ENCODE measurements around the gene PTPRR.
A peak's percentile ranks its signal among the peaks of the same experiment; 100 is the strongest.

The PTPRR gene

GRCh38 chr12:70628701-70629480 lies 291.6 kb downstream of the PTPRR start:
- TF ChIP-seq CTCF (IDR thresholded peaks at IDR 0.05; ENCODE audit: control insufficient read depth, insufficient read depth, low read depth, low read length, missing control alignments): no peak
- DNase-seq (ENCODE audit: low read depth): no peak
- no peak overlapping the region for H3K4me3 ChIP-seq (ENCODE audit: control insufficient read depth, low read depth, low read length)

- no peak overlapping the region for H3K4me3 ChIP-seq (ENCODE audit: control insufficient read depth, low read depth, low read length)
- DNase-seq (ENCODE audit: low read depth): no peak
- no peak for TF ChIP-seq CTCF (IDR thresholded peaks at IDR 0.05; ENCODE audit: control insufficient read depth, insufficient read depth, low read depth, low read length, missing control alignments)
Measured at GRCh38 chr12:70627677-70628076, 292.9 kb downstream of the PTPRR start.

- no peak for TF ChIP-seq CTCF (IDR thresholded peaks at IDR 0.05; ENCODE audit: control insufficient read depth, insufficient read depth, low read depth, low read length, missing control alignments)
- no peak for DNase-seq (ENCODE audit: low read depth)
- no peak overlapping the region for H3K4me3 ChIP-seq (ENCODE audit: control insufficient read depth, low read depth, low read length)
Measured at GRCh38 chr12:70626180-70626579, 294.4 kb downstream of the PTPRR start.

GRCh38 chr12:70619471-70620152 lies 300.9 kb downstream of the PTPRR start:
- TF ChIP-seq CTCF (IDR thresholded peaks at IDR 0.05; ENCODE audit: control insufficient read depth, insufficient read depth, low read depth, low read length, missing control alignments): no peak
- no peak overlapping the region for H3K4me3 ChIP-seq (ENCODE audit: control insufficient read depth, low read depth, low read length)

GRCh38 chr12:70618371-70618770 lies 302.2 kb downstream of the PTPRR start:
- H3K4me3 ChIP-seq (ENCODE audit: control insufficient read depth, low read depth, low read length): no peak overlapping the region
- TF ChIP-seq CTCF (IDR thresholded peaks at IDR 0.05; ENCODE audit: control insufficient read depth, insufficient read depth, low read depth, low read length, missing control alignments): no peak
- DNase-seq (ENCODE audit: low read depth): no peak

More at GRCh38 chr12:70619471-70620152, 300.9 kb downstream of the PTPRR start:
- peak; percentile 35 for DNase-seq (ENCODE audit: low read depth)

- no peak for DNase-seq (ENCODE audit: low read depth)
- H3K4me3 ChIP-seq (ENCODE audit: control insufficient read depth, low read depth, low read length): no peak overlapping the region
- TF ChIP-seq CTCF (IDR thresholded peaks at IDR 0.05; ENCODE audit: control insufficient read depth, insufficient read depth, low read depth, low read length, missing control alignments): no peak
Measured at GRCh38 chr12:70617450-70617849, 303.1 kb downstream of the PTPRR start.

Measured in AG09309 (cell line).